Colonic mucosa (tissue), 4 donors: ENCODE measurements around the gene TMIGD1. TPM values are rescaled to one million over a fixed set of nuclear protein-coding genes. Genes with fewer than 3 reads are reported as not detected.
A peak's percentile ranks its signal among the peaks of the same experiment; 100 is the strongest.

ENCODE experiments used
- DNase-seq: peaks from one replicate; pipeline ENCODE4 v3.0.0-alpha.2; 2020
- H3K27ac ChIP-seq: fragments of 200-600 bp; one replicate; pipeline ENCODE4 v1.8.0; 2021
- H3K27me3 ChIP-seq: fragments of 200-600 bp; one replicate; pipeline ENCODE4 v1.8.0; 2021
- H3K36me3 ChIP-seq: fragments of 200-600 bp; one replicate; pipeline ENCODE4 v1.8.0; 2021
- H3K4me1 ChIP-seq: fragments of 200-600 bp; one replicate; pipeline ENCODE4 v1.8.0; 2021; ENCODE audit warnings: mild to moderate bottlenecking
- H3K4me3 ChIP-seq: fragments of 200-600 bp; one replicate; pipeline ENCODE4 v1.8.0; 2021
- H3K9ac ChIP-seq, 2 donors: one replicate each; pipeline ENCODE4 v1.7.0; 2013; ENCODE audit warnings: control low read depth in 2 of 2, low read depth in 2 of 2, low read length in 2 of 2
- H3K9me3 ChIP-seq: fragments of 200-600 bp; one replicate; pipeline ENCODE4 v1.8.0; 2021
- intact Hi-C: fragments of 100-400 bp; cut with DNase I; formaldehyde crosslinking; loops from one replicate; pipeline ENCODE4 v1.14.1; 2022
- total RNA-seq, 2 donors: library from RNA; stranded (reverse); fragmentation: NEBNext Ultra II Directional in 1 of 2; extraction: Animal tissue kit (Norgen Biotek cat#: 25700) in 1 of 2; gene quantifications; one replicate each; pipeline ENCODE4 v1.2.1, GENCODE V29; 2021
- TF ChIP-seq, protein P1 (sequence below): fragments of 200-600 bp; IDR thresholded peaks from one replicate; pipeline ENCODE4 v1.8.0; 2022; ENCODE audit warnings: antibody characterized with exemption, mild to moderate bottlenecking
- donor health status: healthy.
- donor health status: DM: no; HTN: no; CAD: no.
- donor health status: DM: no; HTN: no; CAD: no.

TMIGD1 gene
- total RNA-seq, 2 donors from 2014 or later, result 14.4 to 107 TPM

DNA sequence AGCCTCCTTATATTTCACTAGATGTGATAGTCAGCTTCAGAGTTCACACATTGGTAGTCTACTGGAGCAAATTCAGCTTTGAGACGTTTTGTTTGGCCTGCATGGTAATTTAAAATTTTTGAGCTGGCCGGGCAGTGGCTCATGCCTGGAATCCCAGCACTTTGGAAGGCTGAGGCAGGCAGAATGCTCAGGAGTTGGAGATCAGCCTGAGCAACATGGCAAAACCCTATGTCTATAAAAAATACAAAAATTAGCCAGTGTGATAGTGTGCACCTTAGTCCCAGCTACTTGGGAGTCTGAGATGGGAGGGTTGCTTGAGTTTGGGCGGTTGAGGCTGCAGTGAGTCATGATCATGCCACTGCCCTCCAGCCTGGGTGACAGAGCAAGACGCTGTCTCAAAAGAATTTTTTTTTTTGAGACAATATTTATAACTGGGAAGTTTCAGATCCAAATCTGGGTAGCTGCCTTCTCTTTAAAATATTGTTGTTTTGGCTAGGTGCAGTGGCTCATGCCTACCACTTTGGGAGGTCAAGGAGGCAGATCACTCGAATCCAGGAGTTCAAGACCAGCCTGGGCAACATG, 37.3 kb downstream of the TMIGD1 start:
- intact Hi-C loops, result no loop called here
- H3K36me3 ChIP-seq, result no peaks in the 10 kb centered on the region
- no peaks in the 10 kb centered on the region for H3K9me3 ChIP-seq
- DNase-seq, result no peak
- no peaks in the 10 kb centered on the region for H3K4me1 ChIP-seq
- H3K4me3 ChIP-seq, result no peak overlapping the region
- TF ChIP-seq, protein P1, sequence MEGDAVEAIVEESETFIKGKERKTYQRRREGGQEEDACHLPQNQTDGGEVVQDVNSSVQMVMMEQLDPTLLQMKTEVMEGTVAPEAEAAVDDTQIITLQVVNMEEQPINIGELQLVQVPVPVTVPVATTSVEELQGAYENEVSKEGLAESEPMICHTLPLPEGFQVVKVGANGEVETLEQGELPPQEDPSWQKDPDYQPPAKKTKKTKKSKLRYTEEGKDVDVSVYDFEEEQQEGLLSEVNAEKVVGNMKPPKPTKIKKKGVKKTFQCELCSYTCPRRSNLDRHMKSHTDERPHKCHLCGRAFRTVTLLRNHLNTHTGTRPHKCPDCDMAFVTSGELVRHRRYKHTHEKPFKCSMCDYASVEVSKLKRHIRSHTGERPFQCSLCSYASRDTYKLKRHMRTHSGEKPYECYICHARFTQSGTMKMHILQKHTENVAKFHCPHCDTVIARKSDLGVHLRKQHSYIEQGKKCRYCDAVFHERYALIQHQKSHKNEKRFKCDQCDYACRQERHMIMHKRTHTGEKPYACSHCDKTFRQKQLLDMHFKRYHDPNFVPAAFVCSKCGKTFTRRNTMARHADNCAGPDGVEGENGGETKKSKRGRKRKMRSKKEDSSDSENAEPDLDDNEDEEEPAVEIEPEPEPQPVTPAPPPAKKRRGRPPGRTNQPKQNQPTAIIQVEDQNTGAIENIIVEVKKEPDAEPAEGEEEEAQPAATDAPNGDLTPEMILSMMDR, result no peak
- no peak overlapping the region for H3K27ac ChIP-seq
- no peak overlapping the region for H3K9ac ChIP-seq
- H3K27me3 ChIP-seq, result no peaks in the 10 kb centered on the region

DNA sequence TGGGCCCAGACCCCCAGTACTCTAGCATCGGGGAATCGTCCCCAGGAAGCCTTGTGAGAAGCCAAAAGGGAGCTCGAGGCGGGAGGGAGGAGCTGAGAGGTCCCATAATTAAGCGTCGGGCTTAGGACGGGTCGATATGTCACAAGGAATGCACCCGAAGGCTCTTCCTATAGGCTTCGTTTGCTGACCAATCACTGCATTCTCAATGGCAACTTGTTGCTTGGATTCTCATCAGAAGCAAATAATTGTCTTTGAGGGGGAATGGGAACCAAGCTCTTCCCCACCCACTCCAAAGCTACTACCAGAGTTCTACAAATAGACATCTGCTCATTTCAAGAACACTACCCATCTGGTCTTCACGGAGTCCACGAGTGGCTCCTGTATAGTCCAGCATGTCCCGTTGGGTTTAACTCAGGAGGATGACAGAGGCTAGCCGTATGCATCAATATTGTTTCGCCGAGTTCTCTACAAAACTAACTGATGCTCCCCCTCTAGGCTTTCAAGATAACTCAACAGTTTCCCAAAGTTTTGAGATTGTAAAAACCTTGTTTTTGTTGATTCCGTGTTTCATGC, 41.5 kb downstream of the TMIGD1 start:
- H3K27me3 ChIP-seq, result no peaks in the 10 kb centered on the region
- no peaks in the 10 kb centered on the region for H3K36me3 ChIP-seq
- H3K9ac ChIP-seq, result peak overlapping the region; percentile 77 to 90
- H3K27ac ChIP-seq, result peak overlapping the region; percentile 54
- TF ChIP-seq, protein P1, result no peak
- peak overlapping the region; percentile 96 for H3K4me3 ChIP-seq
- no peak for DNase-seq
- H3K4me1 ChIP-seq, result no peaks in the 10 kb centered on the region
- H3K9me3 ChIP-seq, result no peaks in the 10 kb centered on the region
- intact Hi-C loops, result no loop called here

DNA sequence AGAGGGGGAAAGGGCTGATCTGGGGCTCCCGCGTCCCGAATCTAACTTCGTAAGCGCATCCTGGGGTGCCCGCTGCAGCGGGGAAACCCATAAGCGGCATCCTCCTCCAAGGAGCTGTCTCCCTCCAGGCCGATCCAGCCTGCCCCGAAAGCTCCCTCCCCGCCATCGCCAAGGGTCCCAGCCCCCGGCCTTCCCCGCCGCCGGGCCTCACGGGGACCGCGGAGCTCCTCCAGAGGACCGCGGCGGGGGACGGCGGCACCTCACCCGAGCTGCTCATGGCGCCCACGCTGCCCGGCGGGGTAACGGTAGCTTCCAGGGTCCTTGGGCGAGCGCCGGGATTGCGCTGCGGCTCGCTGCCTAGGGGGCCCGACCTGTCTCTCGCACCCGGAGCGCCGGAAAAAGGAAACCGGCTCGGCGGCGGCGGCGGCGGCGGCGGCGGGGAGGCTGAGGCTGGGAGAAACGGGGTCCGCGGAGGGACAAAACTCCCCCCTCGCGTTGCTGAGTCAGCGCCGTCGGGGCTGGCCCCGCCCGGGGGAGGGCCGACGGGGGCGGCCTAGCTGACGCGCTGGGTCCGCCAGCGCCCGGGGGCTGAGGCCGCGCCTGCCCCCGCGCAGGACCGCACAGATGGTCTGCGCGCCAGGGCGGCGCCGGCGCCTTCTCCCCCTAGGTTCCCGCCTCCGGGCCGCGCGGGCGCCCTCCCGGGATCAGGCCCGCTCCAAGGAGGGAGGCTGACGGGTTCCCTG, 42.1 kb downstream of the TMIGD1 start, which contains the start of gene BLMH:
TSS of gene BLMH (minus strand) at position 402 of the 743 bp plus-strand sequence. CDS start at position 277, 125 bp downstream.
- no peaks in the 10 kb centered on the region for H3K4me1 ChIP-seq
- H3K9ac ChIP-seq, result peak within 1 kb of the TSS; percentile 77 to 90
- DNase-seq, result peak; percentile 82
- TF ChIP-seq, protein P1, result no peak
- H3K27me3 ChIP-seq, result no peaks in the 10 kb centered on the region
- no peaks in the 10 kb centered on the region for H3K9me3 ChIP-seq
- peak within 1 kb of the TSS; percentile 96 for H3K4me3 ChIP-seq
- intact Hi-C loops, result no loop called here
- H3K27ac ChIP-seq, result peak within 1 kb of the TSS; percentile 54
- no peaks in the 10 kb centered on the region for H3K36me3 ChIP-seq

DNA sequence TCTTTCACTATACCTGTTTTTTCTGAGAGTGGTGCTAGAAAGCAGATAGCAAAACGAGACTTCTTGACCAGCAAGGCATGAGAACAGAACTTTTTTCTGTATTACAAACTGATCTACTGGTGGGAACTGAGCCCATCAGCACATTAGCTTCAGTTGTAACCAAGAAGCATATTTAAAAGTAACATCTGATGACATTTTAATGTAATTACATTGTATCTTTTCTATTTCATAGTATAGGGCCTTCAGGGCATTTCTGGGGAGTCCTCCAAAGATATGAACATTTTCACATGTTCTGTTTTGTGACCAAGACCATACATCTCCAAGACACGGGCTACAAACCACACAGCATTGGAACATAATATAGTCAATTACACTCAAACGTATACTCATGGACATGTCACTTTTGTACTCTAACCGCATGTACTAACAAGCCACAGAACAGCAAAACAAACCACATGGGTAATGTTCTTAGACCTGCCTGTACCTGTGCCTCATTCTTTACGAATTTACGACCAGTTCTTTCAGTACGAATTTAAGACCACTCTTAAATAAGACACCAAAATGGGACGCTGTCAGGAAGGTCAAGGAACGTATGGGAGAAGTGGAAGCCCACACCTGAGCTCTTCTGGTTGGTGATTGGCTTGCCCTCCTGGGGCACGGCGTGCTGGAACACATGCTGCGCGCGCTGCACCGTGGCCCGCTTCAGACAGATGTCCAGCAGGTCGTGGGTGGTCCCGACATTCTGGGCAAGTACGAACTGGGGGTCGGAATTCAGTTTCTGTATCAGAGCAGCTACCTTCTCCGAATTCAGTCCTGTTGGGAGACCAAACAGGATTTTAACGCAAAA, 42.9 kb downstream of the TMIGD1 start:
- peak overlapping the region; percentile 35 for H3K27ac ChIP-seq
- intact Hi-C loops, result no loop called here

More for the DNA sequence above, 42.9 kb downstream of the TMIGD1 start:
- H3K4me3 ChIP-seq, result peak overlapping the region; percentile 96
- no peaks in the 10 kb centered on the region for H3K27me3 ChIP-seq
- no peaks in the 10 kb centered on the region for H3K4me1 ChIP-seq
- TF ChIP-seq, protein P1, result no peak
- no peaks in the 10 kb centered on the region for H3K36me3 ChIP-seq
- DNase-seq, result peak; percentile 72
- H3K9me3 ChIP-seq, result no peaks in the 10 kb centered on the region
- peak overlapping the region; percentile 77 to 90 for H3K9ac ChIP-seq
